PC-3 (cell line): ENCODE data around the gene IGFBP6. TPM values are rescaled to one million over a fixed set of nuclear protein-coding genes. Genes with fewer than 3 reads are reported as not detected.

Experiments used
- ATAC-seq: fragments of 200-7000 bp; cut with Tn5 transposase; 2 replicates; pipeline ENCODE4 v1.9.1; 2020; ENCODE audit warnings: mild to moderate bottlenecking, moderate library complexity
- BruUV-seq: library from RNA; stranded (reverse); fragments of 400-500 nt; replicated peaks from 2 replicates; lab custom pipeline; 2021; lab: Mats Ljungman, UMichigan
- CTCF ChIA-PET: fragments of 300-600 bp; sonication (Branson Sonifier 250); formaldehyde crosslinking; loops from one replicate; lab custom pipeline; 2022; ENCODE audit warnings: antibody characterized with exemption; lab: Charles Lee
- POLR2A ChIA-PET: fragments of 300-600 bp; sonication (Branson Sonifier 250); formaldehyde crosslinking; loops from one replicate; lab custom pipeline; 2022; ENCODE audit warnings: antibody characterized with exemption; ENCODE audit not compliant: unreplicated experiment; lab: Charles Lee
- DNase-seq: peaks from one replicate; pipeline ENCODE4 v3.0.0-alpha.2; 2015
- H2AFZ ChIP-seq: fragments of 300-600 bp; sonication (generic); 2 replicates; pipeline ENCODE4 v1.6.0; 2016; ENCODE audit warnings: antibody characterized with exemption, low read length
- H3F3A ChIP-seq: fragments of 300-600 bp; sonication (generic); one replicate; pipeline ENCODE4 v1.6.0; 2017; ENCODE audit warnings: antibody characterized with exemption, low read length, control low read depth, mild to moderate bottlenecking; ENCODE audit not compliant: unreplicated experiment
- H3K27ac ChIP-seq: fragments of 300-600 bp; sonication (generic); 2 replicates; pipeline ENCODE4 v1.5.1; 2016; ENCODE audit warnings: mild to moderate bottlenecking, low read length
- H3K27me3 ChIP-seq: fragments of 300-600 bp; sonication (generic); 2 replicates; pipeline ENCODE4 v1.6.1; 2016; ENCODE audit warnings: low read length, mixed read lengths
- H3K36me3 ChIP-seq: fragments of 300-600 bp; sonication (generic); 2 replicates; pipeline ENCODE4 v1.6.1; 2016; ENCODE audit warnings: low read depth, mixed run types, low read length, mixed read lengths
- H3K4me1 ChIP-seq: fragments of 300-600 bp; sonication (generic); 2 replicates; pipeline ENCODE4 v1.5.1; 2016; ENCODE audit warnings: low read length; ENCODE audit not compliant: insufficient read depth
- H3K4me2 ChIP-seq: fragments of 300-600 bp; sonication (generic); 2 replicates; pipeline ENCODE4 v1.6.0; 2016; ENCODE audit warnings: low read length
- H3K4me3 ChIP-seq: fragments of 300-600 bp; sonication (generic); 2 replicates; pipeline ENCODE4 v1.5.1; 2016; ENCODE audit warnings: mild to moderate bottlenecking, low read length, mixed read lengths
- H3K79me2 ChIP-seq: fragments of 300-600 bp; sonication (generic); 2 replicates; pipeline ENCODE4 v1.6.1; 2017; ENCODE audit warnings: low read length, mixed read lengths
- H3K9ac ChIP-seq: fragments of 300-600 bp; sonication (generic); 2 replicates; pipeline ENCODE4 v1.6.0; 2016; ENCODE audit warnings: mild to moderate bottlenecking, low read length
- H3K9me2 ChIP-seq: fragments of 300-600 bp; sonication (generic); replicated peaks from 2 replicates; pipeline ENCODE4 v1.6.1; 2016; ENCODE audit warnings: mixed run types, low read length, mixed read lengths
- H3K9me3 ChIP-seq: fragments of 300-600 bp; sonication (generic); 2 replicates; pipeline ENCODE4 v1.6.1; 2016; ENCODE audit warnings: low read length, mixed read lengths
- H4K20me1 ChIP-seq: fragments of 300-600 bp; sonication (generic); 2 replicates; pipeline ENCODE4 v1.6.1; 2016; ENCODE audit warnings: low read length, mixed read lengths
- CTCF ChIP-seq: fragments of 300-600 bp; sonication (generic); conservative IDR thresholded peaks from 2 replicates; pipeline ENCODE4 v1.5.1; 2017; ENCODE audit warnings: antibody characterized with exemption, low read depth, mild to moderate bottlenecking, low read length
- EZH2 ChIP-seq: fragments of 300-600 bp; sonication (generic); IDR thresholded peaks from one replicate; pipeline ENCODE4 v1.6.1; 2017; ENCODE audit warnings: antibody characterized with exemption, mild to moderate bottlenecking, low read length; ENCODE audit not compliant: unreplicated experiment
- EZH2phosphoT487 ChIP-seq: fragments of 300-600 bp; sonication (generic); IDR thresholded peaks from 2 replicates; pipeline ENCODE4 v1.6.1; 2018; ENCODE audit warnings: mild to moderate bottlenecking, antibody characterized with exemption, low read length, borderline replicate concordance
- intact Hi-C: fragments of 100-400 bp; cut with micrococcal nuclease; formaldehyde crosslinking; loops from 2 replicates; pipeline ENCODE4 v1.9.0; 2023
- microRNA-seq: library from miRNA; unstranded; fragments of <30 nt; microRNA quantifications from one replicate; pipeline ENCODE4 v1.1.0, GENCODE V29; 2020; ENCODE audit not compliant: unreplicated experiment
- total RNA-seq: library from RNA; depleted of rRNA; stranded (reverse); fragments of >200 nt; gene quantifications from 2 replicates; pipeline ENCODE4 v1.2.3, GENCODE V29; 2014; rRNA removed

IGFBP6 gene
- total RNA-seq, 1 experiment from 2014 or later: 256 TPM

- Histone ChIP-seq H3F3A (no peaks in the 10 kb centered on the region), H3K27me3 (no peaks in the 10 kb centered on the region), H3K27ac (no peak overlapping the region), H3K4me2 (no peak overlapping the region), H3K36me3 (no peaks in the 10 kb centered on the region), H2AFZ (no peak overlapping the region), H3K9ac (no peak overlapping the region), H3K79me2 (no peaks in the 10 kb centered on the region), H3K4me3 (no peak overlapping the region), H3K9me2 (no peaks in the 10 kb centered on the region), H3K9me3 (no peaks in the 10 kb centered on the region), H3K4me1 (no peaks in the 10 kb centered on the region), H4K20me1 (no peaks in the 10 kb centered on the region)
- no TSS peak for BruUV-seq
- ATAC-seq: no peak
- no peak for DNase-seq
- CTCF ChIA-PET: no interaction called here
- POLR2A ChIA-PET: no interaction called here
- TF ChIP-seq EZH2 (no peak), CTCF (no peak), EZH2phosphoT487 (no peak)
- intact Hi-C loops: no loop called here
Measured at GRCh38 chr12:53147653-53148052, 50.2 kb downstream of the IGFBP6 start.

- no peak for TF ChIP-seq CTCF
- TF ChIP-seq EZH2: no peak
- TF ChIP-seq EZH2phosphoT487: no peak
- ChIA-PET POLR2A (no interaction called here), CTCF (no interaction called here)
- H3K9me2 ChIP-seq: no peaks in the 10 kb centered on the region
- no peaks in the 10 kb centered on the region for H3F3A ChIP-seq
- no peaks in the 10 kb centered on the region for H3K27me3 ChIP-seq
- intact Hi-C loops: no loop called here
- H3K79me2 ChIP-seq: no peaks in the 10 kb centered on the region
- no peaks in the 10 kb centered on the region for H3K9me3 ChIP-seq
- no peak overlapping the region for H3K4me3 ChIP-seq
- no peak overlapping the region for H3K4me2 ChIP-seq
- no TSS peak for BruUV-seq
- ATAC-seq (no peak), DNase-seq (no peak)
- H3K4me1 ChIP-seq: no peaks in the 10 kb centered on the region
- H3K9ac ChIP-seq: no peak overlapping the region
- no peaks in the 10 kb centered on the region for H3K36me3 ChIP-seq
- H4K20me1 ChIP-seq: no peaks in the 10 kb centered on the region
- no peak overlapping the region for H2AFZ ChIP-seq
- H3K27ac ChIP-seq: no peak overlapping the region
Measured at GRCh38 chr12:53151039-53151438, 53.6 kb downstream of the IGFBP6 start.

Small RNA genes lying within 50 kb of the gene (microRNA-seq; reads per million reads assigned to microRNA genes)
- 0.75 reads per million for gene MIR6757

Other genes starting within 250 kb of the IGFBP6 start
- gene KRT78, start 248.7 kb upstream of the IGFBP6 start, total RNA-seq: 0.12 and 0.15 TPM in 2 replicates
- 719 and 1,028 TPM in 2 replicates for gene KRT8, start 192.6 kb upstream of the IGFBP6 start, total RNA-seq
- 1,461 and 1,545 TPM in 2 replicates for gene KRT18, start 148.5 kb upstream of the IGFBP6 start, total RNA-seq
- gene EIF4B, start 91.2 kb upstream of the IGFBP6 start, total RNA-seq: 424 and 434 TPM in 2 replicates
- 13.1 and 30.3 TPM in 2 replicates for gene TNS2, start 47.6 kb upstream of the IGFBP6 start, total RNA-seq
- 18.5 and 24.1 TPM in 2 replicates for gene SPRYD3, start 18.3 kb upstream of the IGFBP6 start, total RNA-seq
- gene SOAT2, start 5.8 kb downstream of the IGFBP6 start, total RNA-seq: 0.07 and 0.86 TPM in 2 replicates
- gene ZNF740, start 83.1 kb downstream of the IGFBP6 start, total RNA-seq: 12.3 and 12.8 TPM in 2 replicates
- 21.5 and 23.8 TPM in 2 replicates for gene CSAD, start 83.3 kb downstream of the IGFBP6 start, total RNA-seq
- gene ITGB7, start 109.6 kb downstream of the IGFBP6 start, total RNA-seq: 1.9 and 3.4 TPM in 2 replicates
- gene RARG, start 134.5 kb downstream of the IGFBP6 start, total RNA-seq: 62.0 and 73.5 TPM in 2 replicates
- 31.6 and 37.3 TPM in 2 replicates for gene ESPL1, start 170.6 kb downstream of the IGFBP6 start, total RNA-seq
- 476 and 519 TPM in 2 replicates for gene PFDN5, start 197.9 kb downstream of the IGFBP6 start, total RNA-seq
- 81.0 and 89.9 TPM in 2 replicates for gene MYG1, start 202.0 kb downstream of the IGFBP6 start, total RNA-seq
- 53.5 and 55.8 TPM in 2 replicates for gene AAAS, start 223.9 kb downstream of the IGFBP6 start, total RNA-seq
- not detected in 2 replicates for gene SP7, start 238.7 kb downstream of the IGFBP6 start, total RNA-seq